Caki2 (cell line): ENCODE measurements around the gene GLRX. TPM values are rescaled to one million over a fixed set of nuclear protein-coding genes. Genes with fewer than 3 reads are reported as not detected.
"Not testable (repeated sequence)": the region's sequence is repeated elsewhere in the genome, so short reads cannot be mapped to it uniquely, and the experiment has no call there.

Source experiments
- DNase-seq: peaks from one replicate; pipeline ENCODE4 v3.0.0-alpha.2; 2015; ENCODE audit warnings: low read depth
- in situ Hi-C: cut with HindIII; loops from 2 replicates; pipeline ENCODE4 v1.10.0; 2016; ENCODE audit warnings: low sequenced_read_pairs, low pct_unique_long_range_greater_than_20kb, mixed read lengths
- total RNA-seq: library from RNA; depleted of rRNA; stranded (reverse); fragments of >200 nt; shearing (Covaris generic); gene quantifications from 2 replicates; pipeline ENCODE4 v1.2.3, GENCODE V29; 2014; ENCODE audit warnings: low replicate concordance; rRNA removed

The GLRX gene, protein sequence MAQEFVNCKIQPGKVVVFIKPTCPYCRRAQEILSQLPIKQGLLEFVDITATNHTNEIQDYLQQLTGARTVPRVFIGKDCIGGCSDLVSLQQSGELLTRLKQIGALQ
- total RNA-seq, result 30.2 and 53.4 TPM in 2 replicates

DNA sequence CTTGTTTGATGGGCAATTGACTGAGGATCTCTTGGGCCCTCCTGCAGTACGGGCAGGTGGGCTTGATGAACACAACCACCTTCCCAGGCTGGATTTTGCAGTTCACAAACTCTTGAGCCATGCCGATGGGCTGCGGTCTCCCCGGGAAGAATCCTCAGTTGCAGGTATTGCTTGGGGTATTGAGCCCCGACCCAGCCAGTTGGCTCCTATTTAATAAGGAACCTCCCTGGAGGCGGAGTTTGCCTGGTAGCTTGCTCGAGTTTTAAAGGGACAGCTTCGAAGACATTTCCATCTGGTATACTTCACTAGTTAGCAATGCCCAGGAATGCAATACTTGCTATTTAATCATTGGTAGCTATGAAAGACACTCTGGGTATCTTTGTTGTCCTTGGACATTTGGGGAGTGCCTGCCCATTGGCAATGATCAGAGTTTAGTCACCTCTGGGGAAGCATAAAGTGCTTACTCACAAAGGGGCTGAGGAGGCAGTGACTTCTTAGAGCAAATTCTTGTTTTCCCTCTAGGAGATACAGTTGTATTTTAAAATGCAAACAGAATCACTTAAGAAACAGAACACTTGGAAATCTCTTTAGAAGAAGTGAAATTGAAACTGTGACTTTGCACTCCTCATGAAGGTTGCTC is at the start of gene GLRX:
GLRX (minus strand) TSS at position 185 of the 640 bp plus-strand sequence; CDS start at position 121, 64 bp downstream.
- in situ Hi-C loops, result no loop called here

DNA sequence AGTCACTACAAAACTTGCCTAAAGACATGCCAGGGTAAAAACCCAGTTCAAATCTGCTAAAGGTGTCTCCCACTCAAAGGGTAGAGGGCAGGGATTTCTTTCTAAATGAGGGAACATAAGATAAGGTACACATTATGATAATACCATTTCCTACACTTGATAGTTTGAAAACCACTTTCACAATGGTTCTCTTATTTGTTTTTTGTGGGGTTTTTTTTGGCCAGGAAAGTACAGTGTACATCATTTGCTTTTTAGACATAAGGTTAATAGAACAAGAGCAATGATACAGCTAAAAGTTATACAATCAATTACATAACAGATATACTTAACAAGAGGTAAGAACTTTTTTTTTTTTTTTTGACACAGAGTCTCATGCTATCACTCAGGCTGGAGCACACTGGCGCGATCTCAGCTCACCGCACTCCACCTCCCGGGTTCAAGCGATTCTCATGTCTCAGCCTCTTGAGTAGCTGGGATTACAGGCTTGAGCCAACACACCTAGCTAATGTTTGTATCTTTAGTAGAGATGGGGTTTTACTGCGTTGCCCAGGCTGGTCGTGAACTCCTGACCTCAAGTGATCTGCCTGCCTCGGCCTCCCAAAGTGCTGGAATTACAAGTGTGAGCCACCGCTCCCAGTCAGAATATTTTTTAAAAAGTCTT is 48.8 kb upstream of the GLRX start:
- in situ Hi-C loops, result no loop called here

More for the DNA sequence above, at the start of gene GLRX:
- peak; percentile 76 for DNase-seq

DNA sequence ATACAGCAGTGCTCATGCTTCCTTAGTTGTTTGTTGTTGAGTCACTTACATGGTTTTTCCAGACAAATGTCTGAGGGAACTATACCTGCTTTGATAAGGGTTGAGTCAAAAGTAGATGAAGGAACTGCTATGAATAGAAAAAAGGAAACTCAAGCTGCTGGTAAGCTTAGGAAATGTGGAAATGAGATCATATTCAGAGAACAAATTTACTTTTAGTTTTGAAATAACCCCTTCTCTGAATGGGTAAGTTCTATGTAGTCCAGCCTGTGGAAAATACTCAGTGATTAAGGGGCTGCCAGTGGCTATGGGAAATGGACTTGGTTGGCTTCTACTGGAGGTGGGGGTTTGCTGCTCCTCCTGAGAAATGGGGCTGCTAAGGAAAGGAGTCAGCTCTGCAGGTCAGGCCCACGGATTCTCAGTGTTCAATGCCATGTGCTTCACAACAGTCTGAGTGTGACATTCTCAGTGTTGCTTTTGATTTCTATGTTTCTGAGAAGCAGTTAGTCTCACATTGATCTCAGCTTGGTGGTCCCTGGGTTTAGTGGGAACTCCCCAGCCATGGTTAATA is 47.7 kb upstream of the GLRX start:
- no peak for DNase-seq
- in situ Hi-C loops, result no loop called here

More for the DNA sequence above, 48.8 kb upstream of the GLRX start:
- DNase-seq, result no peak

DNA sequence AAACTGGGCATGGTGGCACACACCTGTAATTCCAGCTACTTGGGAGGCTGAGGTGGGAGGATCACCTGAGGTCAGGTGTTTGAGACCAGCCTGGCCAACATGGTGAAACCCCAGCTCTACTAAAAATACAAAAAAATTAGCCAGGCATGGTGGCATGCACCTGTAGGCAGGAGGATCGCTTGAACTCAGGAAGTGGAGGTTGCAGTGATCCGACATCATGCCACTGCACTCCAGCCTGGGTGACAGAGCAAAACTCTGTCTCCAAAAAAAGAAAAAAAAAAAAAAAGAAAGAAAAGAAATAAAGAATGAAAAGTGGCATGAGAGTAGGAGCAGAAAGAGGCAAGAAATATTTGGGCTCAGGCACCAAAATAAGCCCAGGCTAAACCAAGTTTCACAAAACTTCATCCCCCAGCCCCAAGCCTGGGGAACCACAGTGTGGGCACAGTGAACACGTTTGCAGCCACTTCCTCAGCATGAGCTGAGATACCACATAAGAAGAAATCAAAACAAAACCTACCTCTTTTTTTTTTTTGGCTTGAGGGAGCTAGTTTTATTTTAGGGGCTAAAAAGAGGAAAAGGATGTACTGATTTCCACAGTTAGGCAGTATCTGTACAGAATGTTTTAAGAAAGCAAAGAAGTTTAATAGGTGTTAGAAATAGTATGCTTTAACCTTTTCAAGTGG is 46.8 kb upstream of the GLRX start:
- in situ Hi-C loops, DNase-seq: not testable (repeated sequence)

DNA sequence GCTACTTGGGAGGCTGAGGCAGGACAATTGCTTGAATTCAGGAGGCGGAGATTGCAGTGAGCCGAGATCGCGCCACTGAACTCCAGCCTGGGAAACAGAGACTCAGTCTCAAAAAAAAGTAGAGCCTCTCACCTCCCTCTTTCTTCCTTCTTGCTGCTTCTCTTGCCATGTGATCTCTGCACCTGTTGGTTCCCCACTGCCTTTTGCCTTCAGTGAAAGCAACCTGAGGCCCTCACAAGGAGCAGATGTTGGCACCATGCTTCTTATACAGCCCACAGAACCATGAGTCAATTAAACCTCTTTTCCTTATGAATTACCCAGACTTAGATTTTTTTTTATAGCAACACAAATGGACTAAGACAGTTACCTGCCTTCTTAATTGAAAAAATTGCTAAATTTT is 45.6 kb upstream of the GLRX start:
- DNase-seq, result no peak
- in situ Hi-C loops, result no loop called here

DNA sequence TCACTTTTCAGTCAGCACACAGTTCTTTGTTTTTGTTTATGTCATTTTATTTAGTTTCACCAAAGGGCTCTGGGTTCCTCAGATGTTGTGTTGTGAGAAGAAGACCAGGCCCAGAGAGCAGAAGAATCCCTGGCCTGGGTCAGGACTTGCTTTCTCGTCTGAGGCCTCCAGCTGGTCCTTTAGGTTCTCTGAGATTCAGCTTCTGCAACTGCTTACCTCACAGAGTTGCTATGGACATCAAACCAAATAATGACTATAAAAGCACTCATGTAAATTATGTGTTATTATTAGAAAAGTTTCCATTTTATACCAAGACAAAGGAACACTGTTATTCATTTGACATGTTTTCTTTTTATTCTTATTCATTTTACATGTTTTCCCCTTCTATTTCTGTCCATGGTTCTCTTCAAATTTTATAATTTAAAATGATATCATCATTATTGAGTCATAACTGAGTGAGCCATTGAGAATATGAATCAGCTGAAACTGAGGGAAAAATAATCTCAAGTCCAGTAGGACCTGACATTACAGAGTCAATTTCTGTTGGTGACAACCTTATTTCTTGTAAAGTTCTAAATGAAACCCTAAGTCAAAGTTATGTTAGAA is 44.0 kb upstream of the GLRX start:
- in situ Hi-C loops, result no loop called here
- DNase-seq, result no peak

DNA sequence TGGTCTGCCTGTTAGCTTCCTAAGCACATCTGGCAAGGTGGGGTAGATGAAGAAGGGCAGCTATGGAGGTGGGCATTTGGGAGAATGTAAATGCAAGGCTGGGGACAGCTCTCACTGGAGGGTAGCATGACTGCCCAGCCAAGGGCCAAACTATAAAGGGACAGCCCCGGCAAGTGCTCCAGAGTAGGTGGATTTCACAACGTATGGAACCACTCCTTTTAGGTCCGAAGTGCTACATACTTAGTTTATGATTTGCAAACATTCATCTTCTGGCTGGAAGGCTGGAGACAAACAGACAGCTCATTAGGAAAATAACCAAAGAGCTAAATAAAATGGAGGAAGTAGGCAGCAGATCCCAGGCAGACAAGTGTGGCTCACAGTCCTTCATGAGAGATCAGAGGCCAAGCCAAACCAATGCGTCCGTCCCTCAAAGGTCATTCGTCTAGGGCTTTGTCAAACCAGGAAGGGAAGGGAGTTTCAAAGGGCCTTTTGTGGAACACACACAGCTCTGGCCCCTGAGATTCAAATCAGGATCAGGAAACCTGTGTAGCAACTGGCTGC is 42.5 kb upstream of the GLRX start:
- DNase-seq, result no peak
- in situ Hi-C loops, result no loop called here

DNA sequence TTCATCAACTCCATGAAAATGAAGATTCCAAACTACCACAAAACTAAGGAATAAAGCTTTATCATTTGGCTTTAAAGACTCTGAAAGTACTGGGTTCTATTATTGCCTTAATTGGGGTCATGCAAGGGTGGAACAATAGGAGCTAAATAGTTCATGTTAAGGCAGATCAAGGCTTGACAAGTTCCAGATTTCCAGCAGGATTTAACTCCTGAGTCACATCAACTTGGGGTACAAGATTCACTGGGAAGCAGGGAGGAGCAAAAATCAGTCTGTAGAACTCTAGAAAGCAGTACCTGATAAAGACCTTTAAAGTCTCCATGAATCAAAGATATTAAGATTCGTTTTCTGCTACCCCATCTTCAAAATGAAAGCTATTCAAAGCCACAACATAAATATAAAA is 41.9 kb upstream of the GLRX start:
- no peak for DNase-seq
- in situ Hi-C loops, result no loop called here

DNA sequence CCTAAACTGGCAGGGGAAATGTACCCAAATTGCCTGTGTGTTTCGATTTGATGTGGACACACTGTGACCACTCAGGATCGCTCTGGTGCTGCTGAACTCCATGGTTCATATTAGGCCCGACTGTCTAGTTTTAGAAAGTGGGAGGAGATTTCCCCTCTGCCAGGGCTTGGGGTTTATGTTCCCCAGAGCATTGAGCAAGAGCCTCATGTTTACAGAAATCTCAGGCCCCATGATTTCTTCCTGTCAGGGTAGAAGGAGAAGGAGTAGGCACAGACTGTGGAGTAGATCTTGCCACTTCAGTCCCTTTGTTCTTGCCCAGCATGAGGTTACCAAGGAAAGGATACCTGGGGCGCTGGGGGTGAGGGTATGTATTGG is 40.8 kb upstream of the GLRX start:
- in situ Hi-C loops, result no loop called here
- DNase-seq, result no peak

DNA sequence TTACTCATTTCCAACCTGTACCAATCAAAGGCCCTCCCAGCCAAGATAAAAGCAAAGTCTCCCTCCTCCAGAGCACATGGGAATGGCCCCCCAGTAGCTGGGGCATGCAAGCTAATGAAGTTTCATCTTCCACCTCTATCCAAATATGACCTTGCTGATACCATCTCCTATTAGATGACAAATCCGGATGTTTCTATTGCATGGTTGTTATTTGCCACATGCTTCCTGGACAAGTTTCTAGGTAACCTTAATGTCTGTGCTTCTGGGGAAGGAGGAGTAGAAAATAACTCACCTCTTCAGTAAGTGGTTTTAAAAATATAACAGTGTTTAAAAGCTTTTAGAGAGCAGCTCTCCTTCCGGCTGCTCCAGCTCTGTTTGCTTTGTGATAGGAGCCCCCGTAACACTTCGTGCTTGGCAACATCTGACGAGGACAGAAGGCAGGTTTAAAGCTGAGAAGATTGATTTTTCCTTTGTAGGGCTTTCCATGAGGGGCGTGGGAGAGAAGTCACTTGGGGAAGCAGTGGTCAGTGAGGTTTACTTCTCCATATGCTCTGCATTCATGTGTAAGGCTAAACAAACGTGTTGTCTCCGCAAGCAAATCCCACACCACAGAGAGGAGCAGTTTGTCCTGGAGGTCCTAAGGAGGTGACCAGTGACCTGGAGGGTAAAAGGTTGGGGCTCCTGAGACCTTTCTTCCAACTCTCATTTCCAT is 40.3 kb upstream of the GLRX start:
- DNase-seq, result no peak
- in situ Hi-C loops, result no loop called here

DNA sequence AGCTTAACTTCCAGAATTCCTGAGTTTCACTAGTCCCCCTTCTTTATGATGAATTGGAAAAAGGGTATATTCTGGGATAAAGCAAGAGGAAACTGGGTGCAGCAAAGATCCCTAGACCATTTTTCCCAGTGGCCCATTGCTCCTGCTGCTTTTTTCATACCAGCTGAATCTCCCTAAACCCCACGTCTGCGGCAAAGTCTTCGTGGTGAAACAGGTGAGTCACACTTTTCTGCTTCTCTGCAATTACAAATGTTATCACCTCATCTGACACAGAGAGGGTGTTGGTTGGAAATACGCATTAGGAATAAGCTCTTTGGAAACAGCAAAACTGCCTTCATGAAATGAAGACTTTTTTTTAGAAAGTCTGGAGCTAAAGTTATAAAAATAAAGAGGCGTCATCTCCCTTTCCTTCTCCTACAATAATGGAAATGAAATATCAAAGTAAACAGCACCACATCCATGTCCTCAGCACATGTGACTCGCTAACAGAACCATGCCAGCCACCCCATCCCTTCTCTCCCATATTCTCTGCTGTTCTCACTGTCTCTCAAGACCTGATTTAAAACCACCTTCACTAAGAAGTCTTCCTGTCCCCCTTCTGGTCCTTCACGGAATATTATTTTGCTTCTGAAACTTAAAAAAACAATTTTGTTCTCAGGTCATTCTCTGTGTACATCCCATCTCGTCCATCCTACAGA is 39.5 kb upstream of the GLRX start:
- in situ Hi-C loops, result no loop called here
- no peak for DNase-seq

DNA sequence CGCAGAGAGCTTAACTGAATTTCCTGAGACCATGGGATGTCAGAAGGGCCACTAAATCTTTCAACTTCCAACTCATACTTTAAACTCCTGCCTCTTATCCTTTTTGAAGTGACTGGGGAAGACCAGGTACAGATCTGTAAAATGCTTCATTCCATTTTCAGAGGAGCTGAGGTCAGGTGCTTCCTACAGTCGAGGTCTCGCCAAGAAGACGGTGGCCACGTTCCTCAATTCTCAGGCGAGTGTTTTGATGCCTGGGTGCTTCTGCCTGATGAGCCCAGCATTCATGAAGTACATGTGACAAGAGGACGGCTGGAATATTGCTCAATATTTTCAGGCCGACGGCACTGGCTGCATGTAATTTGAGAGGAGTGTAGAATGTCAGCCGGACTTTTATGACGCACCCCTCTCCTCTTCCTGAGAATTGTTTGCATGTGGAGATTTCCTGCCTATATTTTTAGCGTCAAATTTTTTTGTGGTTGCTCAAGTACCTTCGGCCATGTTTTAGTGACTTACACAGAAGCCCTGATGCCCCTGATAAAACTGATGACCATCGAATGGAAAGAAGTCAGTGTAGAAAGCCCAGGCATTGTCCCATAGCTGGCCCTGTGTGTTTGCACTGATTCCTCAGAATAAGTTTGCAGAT is 38.8 kb upstream of the GLRX start:
- no peak for DNase-seq
- in situ Hi-C loops, result no loop called here

DNA sequence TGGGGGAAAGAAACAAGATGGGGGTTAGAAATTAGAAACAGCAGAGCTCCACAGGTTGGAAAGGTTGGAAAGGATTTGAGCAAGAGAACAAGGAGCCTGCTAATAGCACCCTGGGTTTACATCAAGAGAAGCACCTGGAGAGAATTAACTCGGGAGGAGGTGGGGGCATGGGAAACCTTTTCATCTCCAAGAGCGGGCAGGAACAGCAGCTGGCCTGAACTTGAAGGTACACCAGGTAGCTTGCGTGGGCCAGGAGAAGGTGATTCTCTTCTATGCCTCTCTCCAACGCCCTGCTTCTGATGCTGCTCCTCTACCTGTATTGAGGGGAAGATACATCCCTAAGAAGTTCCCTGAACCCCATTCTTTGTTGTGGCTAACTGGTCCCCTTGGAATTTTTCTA is 37.1 kb upstream of the GLRX start:
- in situ Hi-C loops, result no loop called here
- DNase-seq, result no peak

DNA sequence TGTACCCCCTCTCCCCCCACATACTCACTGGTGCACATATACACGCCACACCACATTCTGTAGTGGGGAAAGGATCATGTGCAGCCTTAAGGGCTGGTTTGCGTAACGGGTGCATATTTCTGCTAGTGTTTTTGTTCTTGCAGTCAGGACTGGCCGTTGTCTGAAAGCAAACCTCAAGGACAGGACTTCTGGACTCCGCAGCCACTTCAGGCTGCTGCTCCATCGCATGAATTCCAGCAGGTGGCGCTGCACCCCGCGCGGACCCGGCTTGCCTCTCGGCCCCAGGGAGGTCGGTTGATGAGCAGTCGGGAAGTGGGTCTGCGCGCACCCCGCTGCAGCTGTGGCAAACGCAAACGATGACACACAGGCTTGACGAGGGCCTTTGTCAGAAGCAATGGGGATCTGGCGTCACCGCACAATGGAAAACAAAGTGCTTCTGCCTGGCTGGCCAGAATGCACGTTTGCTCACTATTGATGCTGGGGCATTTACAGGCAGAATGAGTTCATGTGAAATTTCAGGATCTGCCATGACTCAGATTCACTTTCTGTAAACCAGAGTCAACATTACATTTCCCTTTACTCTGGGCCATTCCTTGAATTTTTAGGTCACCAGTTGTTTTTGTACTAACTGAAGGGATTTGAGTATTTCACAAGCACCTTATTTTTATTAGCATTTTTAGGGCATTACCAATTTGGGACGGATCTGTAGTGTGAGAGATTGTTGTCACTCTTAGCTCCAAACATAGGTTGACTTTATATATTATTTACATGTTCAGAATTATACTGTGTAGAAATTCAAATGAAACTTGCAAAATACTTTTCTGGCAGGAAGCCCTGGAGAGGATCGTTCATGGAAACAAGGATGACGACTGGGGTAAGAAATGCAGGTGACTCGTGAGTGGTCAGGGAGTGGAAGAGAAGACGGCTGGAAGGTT is 36.4 kb upstream of the GLRX start:
- in situ Hi-C loops, result no loop called here
- peak; percentile 81 for DNase-seq

DNA sequence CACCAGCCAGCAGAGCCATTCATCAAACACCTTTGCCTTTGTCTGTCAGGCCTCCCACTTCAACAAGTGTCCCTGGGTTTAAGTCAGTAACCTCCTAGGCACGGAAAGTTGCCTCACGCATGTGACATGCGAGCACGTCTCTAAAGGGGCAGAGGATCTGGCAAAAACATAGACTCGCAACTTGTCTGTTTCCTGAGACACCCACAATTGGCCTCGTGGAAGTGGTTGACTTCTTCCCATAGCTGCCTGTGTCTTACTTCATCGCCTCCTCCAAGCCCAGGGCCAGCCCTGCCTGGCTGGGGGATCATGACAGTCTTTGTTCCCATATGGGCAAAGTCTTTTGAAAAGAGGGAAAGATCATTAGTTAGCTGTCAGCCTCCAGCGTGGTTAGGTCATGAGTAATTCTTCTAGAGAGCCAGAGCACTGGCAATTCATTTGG is 35.5 kb upstream of the GLRX start:
- DNase-seq, result no peak
- in situ Hi-C loops, result no loop called here
